Panc1 (cell line): ENCODE data around the gene C1orf167. TPM values are rescaled to one million over a fixed set of nuclear protein-coding genes. Genes with fewer than 3 reads are reported as not detected.
A peak's percentile ranks its signal among the peaks of the same experiment; 100 is the strongest.
"Not testable (repeated sequence)": the region's sequence is repeated elsewhere in the genome, so short reads cannot be mapped to it uniquely, and the experiment has no call there.

Source experiments
- ATAC-seq: fragments of 200-7000 bp; cut with Tn5 transposase; 2 replicates; pipeline ENCODE4 v1.9.1; 2020; ENCODE audit warnings: mild to moderate bottlenecking, moderate library complexity
- BruUV-seq: library from RNA; stranded (reverse); fragments of 400-500 nt; replicated peaks from 2 replicates; lab custom pipeline; 2021; lab: Mats Ljungman, UMichigan
- CTCF ChIA-PET: fragments of 300-600 bp; sonication (Branson Sonifier 250); formaldehyde crosslinking; loops from one replicate; lab custom pipeline; 2022; ENCODE audit warnings: antibody characterized with exemption; lab: Charles Lee
- POLR2A ChIA-PET: fragments of 300-600 bp; sonication (Branson Sonifier 250); formaldehyde crosslinking; loops from one replicate; lab custom pipeline; 2022; ENCODE audit warnings: antibody characterized with exemption; lab: Charles Lee
- DNase-seq: peaks from one replicate; pipeline ENCODE4 v3.0.0-alpha.2; 2010; ENCODE audit warnings: low read depth, low spot score
- H3K27ac ChIP-seq: 2 replicates; pipeline ENCODE4 v1.5.1; 2011; ENCODE audit warnings: mild to moderate bottlenecking, low read length, inconsistent platforms
- H3K27me3 ChIP-seq: fragments of 200-500 bp; sonication (Bioruptor generic); 2 replicates; pipeline ENCODE4 v1.6.0; 2014; ENCODE audit warnings: low read length, inconsistent platforms; ENCODE audit not compliant: control insufficient read depth, insufficient read depth
- H3K36me3 ChIP-seq: fragments of 200-500 bp; sonication (Bioruptor generic); 2 replicates; pipeline ENCODE4 v1.5.1; 2014; ENCODE audit warnings: inconsistent platforms, mild to moderate bottlenecking, low read length, moderate library complexity; ENCODE audit not compliant: control insufficient read depth, insufficient read depth
- H3K4me1 ChIP-seq: 2 replicates; pipeline ENCODE4 v1.5.1; 2011; ENCODE audit warnings: inconsistent platforms, mild to moderate bottlenecking, low read length, moderate library complexity; ENCODE audit not compliant: control insufficient read depth, insufficient read depth
- H3K4me3 ChIP-seq, 2 experiments: 2 replicates each; pipeline ENCODE4 v1.5.1; 2011 to 2012; ENCODE audit warnings: low read depth in 2 of 2, low read length in 2 of 2, mild to moderate bottlenecking in 2 of 2, inconsistent platforms in 1 of 2, moderate library complexity in 1 of 2
- H3K9me3 ChIP-seq: fragments of 200-500 bp; sonication (Bioruptor generic); 2 replicates; pipeline ENCODE4 v1.5.1; 2014; ENCODE audit warnings: low read depth, mild to moderate bottlenecking, inconsistent platforms, low read length, moderate library complexity; ENCODE audit not compliant: control insufficient read depth, insufficient read depth
- CTCF ChIP-seq: fragments of 450-650 bp; IDR thresholded peaks from 2 replicates; pipeline ENCODE4 v1.5.1; 2017; ENCODE audit warnings: mild to moderate bottlenecking
- POLR2AphosphoS5 ChIP-seq: IDR thresholded peaks from 2 replicates; pipeline ENCODE4 v1.6.1; 2012; ENCODE audit warnings: mild to moderate bottlenecking, low read depth, low read length, moderate library complexity
- REST ChIP-seq, 2 experiments: IDR thresholded peaks; 2 replicates each; pipeline ENCODE4 v1.6.1; 2011 to 2012; ENCODE audit warnings: low read depth in 2 of 2, control low read depth in 1 of 2, low read length in 1 of 2, mild to moderate bottlenecking in 1 of 2, moderate library complexity in 1 of 2; ENCODE audit not compliant: insufficient read depth in 1 of 2
- SIN3A ChIP-seq: IDR thresholded peaks from 2 replicates; pipeline ENCODE4 v1.6.1; 2012; ENCODE audit warnings: low read depth, mild to moderate bottlenecking, low read length, moderate library complexity, borderline replicate concordance; ENCODE audit not compliant: insufficient read depth
- TCF7L2 ChIP-seq: IDR thresholded peaks from 2 replicates; pipeline ENCODE4 v1.6.1; 2011; ENCODE audit warnings: mild to moderate bottlenecking, low read depth, low read length, inconsistent platforms
- in situ Hi-C: cut with HindIII; loops from 2 replicates; pipeline ENCODE4 v1.10.0; 2016; ENCODE audit warnings: low sequenced_read_pairs, low pct_unique_long_range_greater_than_20kb
- intact Hi-C: fragments of 100-400 bp; cut with micrococcal nuclease; formaldehyde crosslinking; loops from one replicate; pipeline ENCODE4 v1.10.0; 2022; ENCODE audit not compliant: unreplicated experiment
- total RNA-seq: library from RNA; stranded (reverse); gene quantifications from one replicate; pipeline ENCODE4 v1.2.1, GENCODE V29; 2021; ENCODE audit not compliant: unreplicated experiment

C1orf167 gene
- total RNA-seq, 1 experiment from 2014 or later: not detected

- H3K4me3 ChIP-seq: no peak overlapping the region
- in situ Hi-C loops (no loop called here), intact Hi-C loops (no loop called here)
- no peaks in the 10 kb centered on the region for H3K27me3 ChIP-seq
- peaks cover 41% of the 10 kb centered on the region for H3K4me1 ChIP-seq
- DNase-seq (no peak), ATAC-seq (no peak)
- no TSS peak for BruUV-seq
- POLR2A ChIA-PET: no interaction called here
- H3K36me3 ChIP-seq: peaks cover 3% of the 10 kb centered on the region
- peak overlapping the region; percentile 63 for H3K27ac ChIP-seq
- no peak for TF ChIP-seq TCF7L2
- no peak for TF ChIP-seq SIN3A
- TF ChIP-seq CTCF: no peak
- TF ChIP-seq POLR2AphosphoS5: no peak
- TF ChIP-seq REST (IDR thresholded peaks at IDR 0.05; ENCODE audit: insufficient read depth in 1 of 2, low read depth in 2 of 2, low read length in 1 of 2): no peak
- CTCF ChIA-PET: interaction anchor here (0.9 kb wide), 1 partner anchor 18 kb away, joined by 3 read pairs; no protein-coding TSS in a partner anchor
- H3K9me3 ChIP-seq: no peaks in the 10 kb centered on the region
Observed at GRCh38 chr1:11802973-11803885, 41.2 kb downstream of the C1orf167 start.

DNA sequence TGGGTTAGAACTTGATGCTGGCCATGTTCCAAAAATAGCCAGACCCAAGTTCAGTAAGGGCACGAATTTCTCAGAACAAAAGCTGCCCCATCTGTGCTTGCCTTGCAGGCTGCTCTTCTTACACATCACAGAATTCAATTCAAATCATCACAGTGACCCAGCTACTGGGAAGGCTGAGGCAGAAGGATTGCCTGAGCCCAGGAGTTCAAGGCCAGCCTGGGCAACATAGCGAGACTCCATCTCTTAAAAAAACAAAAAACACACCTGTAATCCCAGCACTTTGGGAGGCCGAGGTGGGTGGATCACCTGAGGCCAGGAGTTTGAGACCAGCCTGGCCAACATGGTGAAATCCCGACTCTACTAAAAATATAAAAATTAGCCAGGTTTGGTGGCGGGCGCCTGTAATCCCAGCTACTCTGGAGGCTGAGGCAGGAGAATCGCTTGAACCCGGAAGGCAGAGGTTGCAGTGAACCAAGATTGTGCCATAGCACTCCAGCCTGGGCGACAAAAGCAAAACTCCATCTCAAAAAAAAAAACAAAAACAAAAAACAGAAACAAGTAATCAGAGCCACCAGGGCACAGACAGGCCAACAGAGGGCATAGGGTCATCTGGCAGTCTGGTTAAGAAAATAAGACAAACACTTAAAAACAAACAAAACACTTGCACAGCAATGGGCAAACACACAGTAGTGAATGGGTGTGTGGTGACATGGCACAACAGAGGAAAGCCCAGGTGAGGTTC is 42.1 kb downstream of the C1orf167 start:
- peak overlapping the region; percentile 94 for H3K27ac ChIP-seq
- in situ Hi-C loops, intact Hi-C loops, H3K36me3 ChIP-seq, DNase-seq, H3K9me3 ChIP-seq, ATAC-seq, H3K27me3 ChIP-seq: not testable (repeated sequence)
- ChIA-PET POLR2A (interaction anchor here (1.0 kb wide), 1 partner anchor 104 kb away, joined by 5 read pairs; no protein-coding TSS in a partner anchor), CTCF (interaction anchor here (0.9 kb wide), 1 partner anchor 19 kb away, joined by 3 read pairs; no protein-coding TSS in a partner anchor)
- H3K4me1 ChIP-seq: peaks cover 41% of the 10 kb centered on the region
- peak overlapping the region; percentile 74 to 93 for H3K4me3 ChIP-seq
- BruUV-seq: TSS peak; percentile 83
